CD14-positive monocyte (primary cell): Measurements from ENCODE around the gene SH2B2. TPM values are rescaled to one million over a fixed set of nuclear protein-coding genes. Genes with fewer than 3 reads are reported as not detected.

Source experiments
- polyA plus RNA-seq, 3 donors: library from polyadenylated mRNA; depleted of rRNA in 1 of 3; unstranded in 2 of 3; stranded (reverse) in 1 of 3; fragments of 300-500 nt in 2 of 3; fragments of >200 nt in 1 of 3; fragmentation: Illumina TruSeq in 2 of 3; gene quantifications; 1 replicate in 2 of 3; 2 replicates in 1 of 3; pipeline ENCODE4 v1.2.3, GENCODE V29; 2012 to 2021
- small RNA-seq: library from RNA; depleted of rRNA; stranded (forward); fragments of <200 nt; gene quantifications from one replicate; pipeline ENCODE3, GENCODE V24; 2012; ENCODE audit warnings: low read depth; ENCODE audit not compliant: insufficient read length

SH2B2 gene
- polyA plus RNA-seq, 3 donors, result 3.8 to 26.3 (median 4.7) TPM

Small RNA genes within 50 kb of the gene (small RNA-seq; reads per million reads assigned to genes)
- gene AC005088.1 (not detected), gene MIR4285 (not detected), gene RF00019 (not detected)

Other genes starting within 250 kb of the SH2B2 start
- under 1 TPM in 2 of 3 donors, not detected in 1; 0.12 to 0.29 TPM for gene SPDYE6, start 69.6 kb downstream of the SH2B2 start, polyA plus RNA-seq
- gene PRKRIP1, start 109.5 kb downstream of the SH2B2 start, polyA plus RNA-seq, result 10 to 100 TPM in 1 of 3 donors, 1 to 10 TPM in 2; 6.6 to 27.0 (median 7.4) TPM
- 10 to 100 TPM; 27.5 to 50.0 (median 38.2) TPM for gene ORAI2, start 146.7 kb downstream of the SH2B2 start, polyA plus RNA-seq
- 10 to 100 TPM in 1 of 3 donors, 1 to 10 TPM in 2; 2.9 to 11.8 (median 9.7) TPM for gene ALKBH4, start 178.0 kb downstream of the SH2B2 start, polyA plus RNA-seq
- gene LRWD1, start 178.1 kb downstream of the SH2B2 start, polyA plus RNA-seq, result 10 to 100 TPM in 1 of 3 donors, 1 to 10 TPM in 2; 5.4 to 10.7 (median 6.1) TPM
- gene POLR2J, start 192.1 kb downstream of the SH2B2 start, polyA plus RNA-seq, result 100 to 1,000 TPM in 1 of 3 donors, 10 to 100 TPM in 2; 65.7 to 104 (median 85.0) TPM
- 10 to 100 TPM in 2 of 3 donors, 1 to 10 TPM in 1; 6.3 to 24.1 (median 20.1) TPM for gene RASA4B, start 230.9 kb downstream of the SH2B2 start, polyA plus RNA-seq